ENCODE data around the gene ACSF3.
"Not testable (repeated sequence)": the region's sequence is repeated elsewhere in the genome, so short reads cannot be mapped to it uniquely, and the experiment has no call there.

Gene ACSF3

GRCh38 chr16:89055894-89056555 is 37.6 kb upstream of the ACSF3 start:
- DNase-seq, result peak; percentile 23

- no peak for DNase-seq
Measured at GRCh38 chr16:89056592-89056991, 37.1 kb upstream of the ACSF3 start.

- DNase-seq, result no peak
Measured at GRCh38 chr16:89057738-89058137, 35.9 kb upstream of the ACSF3 start.

DNA sequence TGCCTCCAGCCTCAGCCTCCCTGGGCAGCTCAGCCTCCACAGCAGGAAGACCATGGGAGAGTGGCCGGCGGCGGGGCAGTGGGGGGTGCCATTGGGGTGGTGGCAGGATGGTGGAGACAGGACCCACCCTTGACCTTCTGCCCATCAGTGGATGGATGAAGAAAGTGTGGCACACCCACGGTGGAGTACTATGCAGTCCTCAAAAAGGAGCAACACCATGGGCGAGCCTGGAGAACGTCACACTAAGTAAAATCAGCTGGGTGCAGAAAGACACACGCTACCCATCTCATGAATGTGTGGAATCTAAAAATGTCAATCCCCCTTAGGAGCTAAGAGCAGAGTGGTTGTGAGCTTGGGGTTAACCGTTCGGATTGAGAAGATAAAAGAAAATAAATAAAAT is 34.8 kb upstream of the ACSF3 start:
- DNase-seq, result no peak

DNA sequence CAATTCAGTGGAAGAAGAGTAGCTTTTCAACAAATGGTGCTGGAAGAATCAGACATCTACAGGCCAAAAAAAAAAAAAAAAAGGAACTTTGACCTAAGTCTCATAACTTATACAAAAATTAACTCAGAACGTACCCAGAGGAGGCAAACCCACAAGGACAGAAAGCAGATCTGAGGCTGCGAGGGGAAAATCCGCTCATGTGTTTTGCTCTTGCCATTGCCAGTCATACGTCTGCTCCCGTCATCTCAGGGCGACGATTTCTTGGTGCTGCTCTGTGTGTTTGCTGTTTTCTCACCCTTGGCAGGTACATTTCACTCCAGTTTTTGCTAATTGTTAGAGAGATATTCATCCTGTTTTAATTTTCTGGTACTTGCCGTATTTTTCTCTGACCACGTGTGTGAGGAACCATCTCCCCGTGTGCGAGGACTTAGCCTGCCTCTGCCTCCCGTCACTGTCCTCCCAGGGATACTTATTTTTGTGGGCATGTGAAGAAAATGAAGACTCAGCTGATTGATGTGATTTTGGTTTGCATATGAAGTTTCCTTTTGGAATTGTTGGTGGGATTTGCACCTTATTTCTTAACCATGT is 33.4 kb upstream of the ACSF3 start:
- no peak for DNase-seq

DNA sequence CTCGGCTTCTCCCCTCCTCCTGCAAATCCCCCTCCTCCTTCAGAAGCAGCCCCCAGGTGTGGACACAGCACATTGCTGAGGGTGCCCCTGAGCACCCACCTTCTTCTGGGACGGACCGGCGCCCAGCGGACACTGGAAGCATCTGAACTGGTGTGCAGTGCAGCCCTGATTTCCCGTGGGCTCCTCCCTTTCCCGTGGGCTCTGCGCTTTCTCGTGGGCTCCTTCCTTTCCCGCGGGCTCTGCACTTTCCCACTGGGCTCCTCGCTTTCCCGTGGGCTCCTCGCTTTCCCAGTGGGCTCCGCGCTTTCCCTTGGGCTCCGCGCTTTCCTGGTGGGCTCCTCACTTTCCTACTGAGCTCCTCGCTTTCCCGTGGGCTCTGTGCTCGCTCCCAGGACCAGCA is 32.6 kb upstream of the ACSF3 start:
- no peak for DNase-seq

GRCh38 chr16:89061590-89062380 is 31.9 kb upstream of the ACSF3 start:
- DNase-seq, result no peak

DNA sequence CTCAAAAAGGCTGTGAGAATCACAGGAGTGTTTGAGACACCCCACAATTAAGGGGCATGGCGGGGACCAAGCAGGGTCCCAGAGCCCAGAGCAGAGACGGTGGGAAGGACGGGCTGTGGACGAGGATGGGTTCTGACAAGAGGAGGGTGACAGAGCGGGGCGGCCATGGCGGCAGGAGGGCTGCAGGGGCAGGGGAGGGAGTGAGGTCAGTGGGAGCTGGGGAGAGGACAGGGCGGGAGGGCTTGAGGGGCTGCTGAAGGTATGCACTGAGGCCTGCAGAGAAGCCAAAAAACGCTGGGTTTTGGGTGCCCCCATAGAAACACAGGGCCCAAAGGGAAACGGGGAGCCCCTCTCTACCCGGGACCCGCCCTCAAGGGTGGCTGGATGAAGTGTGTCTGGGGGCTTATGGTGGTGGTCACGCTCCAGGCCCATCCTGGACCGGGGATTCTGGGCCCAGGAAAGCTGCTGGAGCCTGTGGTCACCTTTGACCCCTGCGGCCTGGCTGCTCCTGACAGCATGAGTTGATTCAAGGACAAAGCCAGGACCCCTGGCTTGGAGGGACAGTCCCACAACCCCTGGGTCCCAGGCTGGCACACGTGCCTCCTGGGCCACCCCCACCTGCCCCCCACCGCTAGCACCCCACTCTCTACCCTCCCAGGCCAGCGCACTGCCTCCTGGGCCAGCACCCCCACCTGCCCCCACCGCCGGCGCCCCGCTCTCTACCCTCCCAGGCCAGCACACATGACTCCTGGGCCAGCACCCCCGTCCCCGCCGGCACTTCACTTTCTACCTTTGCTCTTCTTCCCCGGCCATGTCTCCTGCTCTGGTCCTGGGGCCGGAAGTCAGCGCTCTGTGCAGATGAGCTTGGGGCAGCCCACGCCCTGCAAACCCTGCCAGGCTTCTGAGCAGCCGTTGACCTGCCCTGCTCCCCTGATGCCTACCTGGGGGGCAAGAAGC is 31.0 kb upstream of the ACSF3 start:
- DNase-seq, result no peak

- DNase-seq, result no peak
Measured at GRCh38 chr16:89063768-89064320, 29.8 kb upstream of the ACSF3 start.

GRCh38 chr16:89064606-89065457 is 28.8 kb upstream of the ACSF3 start:
- DNase-seq, result no peak

DNA sequence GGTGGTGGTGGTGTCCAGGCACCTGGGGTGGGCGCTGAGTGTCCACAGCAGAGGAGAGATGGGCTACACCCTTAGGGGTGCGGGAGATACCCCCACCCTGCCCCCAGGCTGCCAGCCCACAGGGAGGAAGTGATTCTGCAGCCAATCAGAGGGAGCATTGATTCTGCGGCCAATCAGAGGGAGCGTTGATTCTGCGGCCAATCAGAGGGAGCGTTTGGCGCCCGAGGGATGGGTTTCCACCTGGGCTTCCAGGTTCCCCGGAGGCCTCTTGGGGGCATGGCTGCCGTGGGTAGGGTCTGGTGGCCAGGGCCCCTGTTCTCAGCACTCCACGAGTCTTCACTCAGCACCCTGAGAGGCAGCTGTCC is 28.2 kb upstream of the ACSF3 start:
- DNase-seq, result no peak

GRCh38 chr16:89066721-89067120 is 26.9 kb upstream of the ACSF3 start:
- DNase-seq, result no peak

DNA sequence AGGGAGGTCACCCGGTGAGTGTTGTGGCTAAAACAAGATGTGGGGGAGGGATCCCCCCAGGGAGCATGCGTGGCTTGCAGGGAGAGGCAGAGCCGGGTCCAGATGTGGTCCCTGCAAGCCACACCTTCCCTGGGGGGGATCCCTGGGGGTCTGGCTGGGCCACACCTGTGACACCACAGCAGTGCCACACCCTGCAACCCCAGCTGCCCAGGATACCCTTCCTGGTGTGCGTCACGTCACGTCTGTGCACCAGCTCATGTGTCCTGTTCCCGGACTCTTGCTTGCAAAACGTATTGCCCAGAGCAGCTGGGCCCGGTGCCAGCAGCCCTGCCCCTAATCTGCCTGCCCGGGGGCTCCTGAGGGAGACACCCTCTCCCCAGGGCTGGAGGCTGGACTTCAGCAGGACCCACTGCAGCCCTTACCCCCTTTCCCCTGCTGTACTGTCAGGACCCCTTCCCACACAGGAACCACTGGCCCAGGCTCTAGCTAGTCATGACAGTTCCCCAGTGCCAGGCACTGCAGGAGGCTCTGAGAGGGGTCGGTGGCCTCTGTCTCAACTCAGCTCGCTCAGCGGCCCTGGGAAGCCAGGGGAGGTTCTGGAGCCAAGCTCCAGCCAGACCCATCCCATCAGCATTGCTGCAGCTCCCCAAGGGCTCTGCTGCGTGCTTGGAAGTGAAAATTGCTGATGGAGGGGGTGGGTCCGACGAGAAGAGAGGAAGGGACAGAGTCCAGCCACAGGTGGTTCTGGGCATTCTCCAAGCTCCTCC is 25.8 kb upstream of the ACSF3 start:
- no peak for DNase-seq

- DNase-seq, result not testable (repeated sequence)
Measured at GRCh38 chr16:89068814-89069616, 24.6 kb upstream of the ACSF3 start.

GRCh38 chr16:89069920-89070319 is 23.7 kb upstream of the ACSF3 start:
- DNase-seq, result no peak

DNA sequence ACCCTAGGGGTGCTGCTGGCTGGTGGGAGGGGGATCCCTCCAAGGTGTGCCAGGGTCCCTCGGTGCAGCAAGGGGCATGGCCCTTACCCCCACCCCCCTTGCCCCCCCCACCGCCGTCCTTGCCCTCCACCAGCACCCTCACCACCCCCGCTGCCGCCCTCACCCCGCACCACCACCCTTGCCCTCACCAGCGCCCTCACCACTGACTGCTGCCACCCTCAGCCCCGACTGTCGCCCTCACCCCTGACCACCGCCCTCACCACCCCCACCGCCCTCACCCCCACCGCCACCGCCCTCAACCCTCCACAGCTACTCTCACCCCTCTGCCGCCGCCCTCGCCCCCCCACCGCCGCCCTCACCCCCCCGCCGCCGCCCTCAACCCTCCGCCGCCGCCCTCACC is 23.1 kb upstream of the ACSF3 start:
- no peak for DNase-seq

DNA sequence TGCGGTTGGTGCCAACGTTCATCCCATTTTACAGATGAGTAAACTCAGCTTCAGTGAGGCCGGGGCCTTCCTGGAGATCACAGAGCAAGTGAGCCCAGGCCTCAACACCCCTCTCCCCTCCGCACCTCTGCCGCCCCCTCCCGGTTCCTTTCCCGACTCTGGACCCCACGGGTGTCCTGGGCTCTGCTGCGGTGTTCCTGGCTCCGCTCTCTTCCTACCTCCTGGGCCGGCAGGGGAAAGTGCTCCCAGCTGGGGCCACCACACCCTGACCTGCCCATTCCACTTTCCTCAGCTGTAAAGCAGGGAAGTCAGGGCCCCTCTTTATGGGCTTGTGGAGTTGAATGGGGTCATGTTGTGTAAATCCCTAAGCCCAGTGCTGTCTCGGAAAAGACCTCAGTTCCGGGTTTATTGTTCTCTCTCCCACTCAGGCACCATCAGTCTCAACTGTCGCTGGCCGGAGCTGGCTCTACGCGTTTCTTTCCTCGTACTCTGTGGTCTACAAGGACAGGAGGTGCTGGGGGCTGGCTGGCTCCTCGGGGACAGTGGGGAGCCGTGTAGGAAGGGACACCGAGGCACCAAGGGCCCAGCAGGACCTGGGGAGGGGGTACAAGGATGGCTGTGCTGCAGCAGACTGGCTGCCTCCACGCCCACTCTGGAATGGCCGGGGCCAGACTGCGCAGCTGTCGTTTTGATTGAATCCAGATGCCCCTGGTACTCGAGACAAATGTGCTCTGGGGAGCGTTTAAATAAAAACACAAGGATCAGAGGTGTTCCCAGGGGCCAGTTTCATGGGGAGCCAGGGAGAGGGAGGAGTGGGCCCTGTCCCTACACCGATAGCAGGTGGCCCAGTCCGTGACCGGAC is 21.7 kb upstream of the ACSF3 start:
- DNase-seq, result no peak

GRCh38 chr16:89072548-89073130 is 21.0 kb upstream of the ACSF3 start:
- DNase-seq, result peak; percentile 35

Data from DMS53 (cell line).